ENCODE data around the gene TMCC2.
A peak's percentile ranks its signal among the peaks of the same experiment; 100 is the strongest.

The TMCC2 gene

DNA sequence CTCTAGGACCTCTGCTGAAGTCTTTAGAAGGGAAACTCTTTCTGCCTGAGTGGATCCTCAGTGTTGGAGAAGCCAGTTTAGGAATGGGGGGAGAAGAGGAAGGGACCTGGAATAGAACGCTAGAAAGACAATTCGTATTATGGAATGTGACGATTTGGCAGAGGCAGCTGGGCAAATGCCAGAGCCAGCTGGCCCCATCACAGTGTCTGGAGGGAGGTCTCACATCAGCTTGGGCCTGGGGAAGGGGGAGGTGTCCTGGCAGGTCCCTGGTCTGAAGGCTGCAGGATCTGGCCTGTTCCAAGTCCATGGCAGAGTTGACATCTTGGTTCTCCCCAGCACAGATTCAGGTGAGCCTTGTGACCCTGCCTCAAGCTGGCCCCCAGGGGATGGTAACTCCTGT is 11.3 kb downstream of the TMCC2 start:
- no peak for DNase-seq (ENCODE audit: low read depth in 1 of 2, low spot score in 1 of 2)

DNA sequence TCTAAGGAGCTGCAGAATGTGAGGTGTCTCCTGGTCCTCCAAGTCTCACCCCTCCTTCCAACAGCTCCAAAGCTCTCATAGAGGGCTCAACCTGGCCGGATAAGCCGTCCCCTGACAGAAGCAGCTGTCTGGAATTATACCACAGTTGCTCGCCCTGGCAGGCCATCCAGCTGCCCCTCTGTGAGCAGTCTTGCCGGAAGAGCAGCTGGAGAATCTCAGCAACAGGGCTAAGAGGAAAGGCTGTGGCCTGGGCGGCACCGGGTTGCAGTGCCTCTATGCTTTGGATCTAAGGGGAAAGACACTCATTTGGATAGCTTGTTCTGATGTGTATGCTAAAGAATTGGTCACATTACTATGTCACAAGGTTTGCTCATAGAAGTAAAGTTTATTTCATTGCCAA is 12.4 kb downstream of the TMCC2 start:
- DNase-seq (ENCODE audit: low read depth in 1 of 2, low spot score in 1 of 2): no peak

DNA sequence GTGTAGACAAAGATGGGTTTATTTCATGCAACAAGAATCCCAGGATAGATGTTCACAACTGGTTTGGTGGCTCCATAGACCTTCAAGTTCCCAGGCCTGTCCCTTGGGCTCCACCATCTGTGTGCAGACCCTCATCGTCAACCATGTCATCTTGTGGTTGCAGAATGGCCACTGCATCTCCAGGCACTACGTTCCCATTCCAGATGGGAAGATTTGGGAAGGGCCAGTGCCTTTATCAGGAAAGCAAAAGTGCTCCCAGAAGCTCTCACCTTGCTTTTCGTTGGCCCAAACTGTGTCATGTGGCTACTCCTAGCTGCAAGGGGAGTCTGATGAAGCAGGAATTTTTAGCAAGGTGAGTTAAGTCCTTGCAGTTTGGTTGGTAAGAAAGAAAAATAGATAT is 12.8 kb downstream of the TMCC2 start:
- no peak for DNase-seq (ENCODE audit: low read depth in 1 of 2, low spot score in 1 of 2)

DNA sequence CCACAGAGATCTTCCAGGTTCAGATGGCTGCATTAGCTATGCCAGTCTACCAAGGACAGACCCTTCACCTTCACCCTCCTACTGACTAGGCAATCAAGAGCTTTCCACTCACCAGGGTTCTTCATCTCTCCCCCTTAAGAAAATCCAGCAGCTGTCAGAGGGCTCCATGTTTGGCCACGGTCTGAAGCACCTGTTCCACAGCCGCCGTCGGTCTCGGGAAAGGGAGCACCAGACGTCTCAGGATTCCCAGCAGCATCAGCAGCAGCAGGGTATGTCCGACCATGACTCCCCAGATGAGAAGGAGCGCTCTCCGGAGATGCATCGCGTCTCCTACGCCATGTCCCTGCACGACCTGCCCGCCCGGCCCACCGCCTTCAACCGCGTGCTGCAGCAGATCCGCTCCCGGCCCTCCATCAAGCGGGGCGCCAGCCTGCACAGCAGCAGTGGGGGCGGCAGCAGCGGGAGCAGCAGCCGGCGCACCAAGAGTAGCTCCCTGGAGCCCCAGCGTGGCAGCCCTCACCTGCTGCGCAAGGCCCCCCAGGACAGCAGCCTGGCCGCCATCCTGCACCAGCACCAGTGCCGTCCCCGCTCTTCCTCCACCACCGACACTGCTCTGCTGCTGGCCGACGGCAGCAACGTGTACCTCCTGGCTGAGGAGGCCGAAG is 13.8 kb downstream of the TMCC2 start:
- DNase-seq (ENCODE audit: low read depth in 1 of 2, low spot score in 1 of 2): no peak

DNA sequence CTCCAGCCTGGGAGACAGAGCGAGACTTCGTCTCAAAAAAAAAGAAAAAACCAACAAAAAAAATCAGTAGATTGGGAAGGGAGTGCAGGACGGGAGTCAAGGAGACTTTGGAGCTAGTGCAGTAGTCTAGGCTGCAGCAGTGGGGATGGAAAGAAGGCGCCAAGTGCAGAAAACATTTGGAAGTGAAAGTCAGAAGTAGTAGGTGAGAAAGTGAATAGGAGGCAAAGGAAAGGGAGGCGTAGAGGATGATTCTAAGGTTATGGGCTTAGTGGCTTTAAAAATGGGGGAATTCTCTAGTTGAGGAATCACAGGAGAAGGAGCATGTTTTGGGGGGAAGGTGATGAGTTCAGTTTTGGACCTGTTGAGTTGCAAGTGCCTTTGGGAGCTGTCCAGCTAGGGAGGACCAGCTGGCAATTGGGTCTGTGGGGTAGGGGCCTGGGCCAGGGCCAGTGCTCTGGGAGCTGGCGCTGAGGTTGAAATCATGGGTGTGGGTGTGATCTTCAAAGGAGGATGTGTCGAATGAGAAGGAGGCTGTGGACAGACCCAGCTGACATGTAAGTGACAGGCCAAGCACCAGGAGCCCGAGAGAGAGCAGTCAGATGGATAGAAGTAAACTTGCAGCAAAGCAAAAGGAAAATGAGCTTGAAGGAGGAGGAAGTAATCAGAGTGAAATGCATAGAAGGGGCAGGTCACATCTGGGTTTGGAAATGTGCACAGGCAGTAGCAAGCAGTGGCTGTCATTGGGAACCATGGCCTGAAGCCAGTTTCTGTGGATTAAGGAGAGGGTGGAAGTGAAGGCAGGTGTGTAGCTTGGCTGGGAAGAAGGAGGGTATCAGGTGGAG is 15.8 kb downstream of the TMCC2 start:
- DNase-seq (ENCODE audit: low read depth in 1 of 2, low spot score in 1 of 2): no peak

DNA sequence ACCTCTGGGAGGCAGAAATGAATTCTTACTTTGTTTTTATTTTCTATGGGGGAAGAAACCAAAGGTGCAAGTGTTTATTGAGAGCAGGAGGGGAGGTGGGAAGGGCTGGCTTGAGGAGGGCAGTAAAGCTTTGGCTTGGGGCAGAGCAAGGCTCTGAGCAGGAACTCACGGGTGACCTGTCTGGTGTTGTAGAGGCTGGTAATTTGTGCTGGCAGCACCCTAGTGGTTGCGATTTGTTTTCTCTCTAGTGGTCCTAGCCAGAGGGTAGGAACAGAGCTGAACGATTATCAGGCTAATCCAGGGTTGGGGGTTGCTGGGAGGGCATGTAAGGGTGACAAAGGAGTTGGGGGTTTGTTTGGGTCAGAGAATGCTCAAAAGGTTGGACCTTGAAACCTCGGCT is 16.6 kb downstream of the TMCC2 start:
- DNase-seq (ENCODE audit: low read depth in 1 of 2, low spot score in 1 of 2): no peak

DNA sequence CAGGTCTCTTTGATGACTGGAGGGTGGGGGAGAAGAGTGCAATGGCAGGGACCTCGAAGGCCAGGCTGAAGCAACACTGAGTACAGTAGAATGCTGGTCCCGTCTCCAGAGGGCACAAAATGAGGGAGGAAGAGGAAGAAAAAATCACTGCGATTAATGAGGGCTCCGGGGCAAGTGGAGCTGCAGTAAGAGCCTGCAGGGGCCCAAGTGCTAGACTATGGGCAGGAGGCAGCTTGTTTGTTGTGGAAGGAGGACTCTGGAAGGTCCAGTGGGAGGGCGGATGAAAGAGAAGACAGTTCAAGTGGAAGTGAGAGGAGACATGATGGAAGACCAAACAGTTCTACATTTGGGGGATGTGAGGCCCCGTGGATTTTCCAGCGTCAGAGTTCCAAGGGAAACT is 17.4 kb downstream of the TMCC2 start:
- DNase-seq (ENCODE audit: low read depth in 1 of 2, low spot score in 1 of 2): no peak

DNA sequence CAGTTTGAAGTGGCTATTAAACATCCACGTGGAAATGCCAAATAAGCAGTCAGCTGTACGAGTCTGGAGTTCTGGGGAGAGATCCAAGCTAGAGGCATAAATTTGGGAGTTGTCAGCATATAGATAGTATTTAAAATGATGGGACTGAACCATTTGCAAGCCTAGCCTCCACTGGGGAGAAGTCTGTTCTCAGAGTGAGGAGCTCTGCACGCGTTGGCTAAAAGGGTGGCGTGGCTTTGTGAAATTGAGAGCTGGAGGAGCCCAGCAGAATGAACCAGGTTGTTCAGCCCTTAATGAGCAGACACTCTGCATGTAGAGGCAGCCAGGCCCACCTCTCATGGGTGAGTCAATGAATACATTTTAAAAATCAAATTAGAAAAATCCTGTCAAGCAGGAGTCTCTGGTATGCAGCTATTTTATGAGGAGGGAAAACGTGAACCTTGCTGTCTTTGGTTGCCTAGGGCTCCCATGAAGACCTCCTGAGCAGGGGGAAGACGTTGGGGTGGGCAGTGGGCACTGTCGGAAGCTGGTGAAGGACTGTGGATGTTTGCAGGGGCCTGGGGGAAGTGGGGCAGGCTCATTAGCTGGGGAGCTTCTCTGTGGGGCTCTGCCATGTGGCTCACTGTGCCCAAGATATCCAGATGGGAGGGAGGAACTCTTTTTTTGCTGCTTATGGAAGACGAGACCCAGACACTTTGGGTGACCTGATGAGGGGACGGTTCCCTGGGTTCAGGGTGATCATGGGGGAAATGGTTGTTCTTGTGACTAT is 18.8 kb downstream of the TMCC2 start:
- DNase-seq (ENCODE audit: low read depth in 1 of 2, low spot score in 1 of 2): no peak

DNA sequence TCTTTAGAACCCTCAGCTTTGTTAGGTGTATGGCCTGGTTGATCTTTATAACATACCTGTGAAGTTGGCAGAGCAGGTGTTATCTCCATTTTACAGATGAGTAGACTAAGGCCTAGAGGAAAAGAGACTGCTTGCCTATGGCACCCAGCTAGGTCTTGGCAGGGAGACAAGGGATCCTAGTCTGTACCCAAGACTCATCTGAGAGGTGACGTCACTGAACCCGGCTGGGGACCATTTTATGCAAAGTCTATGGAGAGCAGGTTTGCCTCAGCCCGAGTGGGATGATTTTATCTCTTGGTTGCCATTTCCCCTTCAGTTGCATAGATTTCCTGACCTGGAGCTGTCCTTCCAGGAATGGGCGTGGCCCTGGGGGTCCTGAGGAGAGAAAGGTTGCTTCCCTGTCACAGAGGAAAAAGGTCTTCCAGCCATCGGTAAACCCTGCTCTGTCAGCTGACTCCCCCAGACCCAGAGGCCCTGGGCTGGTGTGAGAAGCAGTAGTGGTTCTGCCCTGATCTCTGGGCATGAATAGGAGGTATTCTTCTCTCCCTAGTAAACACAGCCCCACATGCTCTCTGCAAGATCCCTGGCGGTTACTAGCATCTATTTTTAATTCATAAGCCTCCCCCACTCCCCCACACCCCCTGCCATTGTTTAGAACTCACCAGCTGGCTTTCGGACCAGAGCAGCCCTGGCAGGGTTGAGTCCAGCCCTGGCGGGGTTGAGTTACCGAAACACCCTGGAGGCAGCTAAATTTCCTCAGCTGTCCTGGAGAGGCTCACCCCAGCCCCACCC is 19.6 kb downstream of the TMCC2 start:
- DNase-seq (ENCODE audit: low read depth in 1 of 2, low spot score in 1 of 2): no peak

DNA sequence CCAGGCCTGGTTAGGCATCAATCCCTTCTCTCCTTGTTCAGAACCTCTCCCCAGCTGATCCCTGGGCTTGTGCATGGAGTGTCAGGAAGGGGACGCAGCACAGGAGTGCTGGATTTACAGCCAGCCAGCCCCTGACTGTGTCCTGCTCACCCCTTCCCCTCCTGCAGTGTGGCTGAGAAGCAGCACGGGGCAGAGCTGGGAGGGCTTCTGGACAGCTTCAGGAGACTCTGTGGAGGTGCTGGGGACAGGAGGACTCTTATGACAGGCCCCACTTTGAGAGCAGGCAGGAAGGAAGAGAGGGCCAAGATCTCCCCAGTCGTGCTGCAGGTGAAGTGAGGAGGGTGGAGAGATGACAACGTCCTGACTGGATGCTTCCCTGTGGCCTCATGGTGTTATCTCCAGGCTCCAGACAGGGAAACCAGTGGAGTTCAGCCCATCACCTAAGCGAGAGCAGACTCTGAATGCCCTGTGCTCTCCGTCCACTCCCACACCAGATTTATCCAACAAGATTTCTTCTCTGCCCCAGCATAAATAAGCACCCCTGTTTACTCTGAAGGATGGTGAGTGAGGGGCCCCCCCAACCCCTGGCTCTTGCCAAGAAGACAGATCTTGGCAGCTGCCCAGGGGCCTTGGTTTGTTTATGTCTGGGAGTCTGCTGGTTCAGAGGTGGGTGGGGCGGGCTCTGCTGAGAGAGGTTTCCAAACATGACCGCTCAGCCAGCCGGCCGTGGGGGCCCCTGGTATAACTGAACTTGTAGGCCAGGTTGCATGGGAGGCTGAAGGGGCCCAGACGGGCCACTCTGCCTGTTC is 21.3 kb downstream of the TMCC2 start:
- no peak for DNase-seq (ENCODE audit: low read depth in 1 of 2, low spot score in 1 of 2)

DNA sequence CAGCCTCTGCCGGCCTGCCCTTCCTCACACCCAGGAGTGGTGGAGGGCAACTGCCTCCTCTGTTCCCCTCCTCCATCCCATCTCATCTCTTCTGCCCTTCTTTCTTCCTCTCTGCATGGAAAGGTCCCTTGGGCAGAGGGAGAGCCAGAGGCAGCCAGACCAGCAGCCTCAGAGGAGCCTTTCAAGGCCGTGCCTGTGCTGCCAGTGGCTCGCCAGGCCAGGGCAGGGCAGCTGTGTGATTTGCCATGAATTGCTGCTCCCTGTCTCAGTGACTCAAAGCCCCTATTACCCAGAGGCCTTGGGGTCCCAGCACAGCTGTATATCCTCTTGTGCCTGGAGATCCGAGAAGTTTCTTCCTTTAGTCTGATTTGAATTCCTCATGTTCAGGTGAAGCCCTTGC is 21.9 kb downstream of the TMCC2 start:
- no peak for DNase-seq (ENCODE audit: low read depth in 1 of 2, low spot score in 1 of 2)

DNA sequence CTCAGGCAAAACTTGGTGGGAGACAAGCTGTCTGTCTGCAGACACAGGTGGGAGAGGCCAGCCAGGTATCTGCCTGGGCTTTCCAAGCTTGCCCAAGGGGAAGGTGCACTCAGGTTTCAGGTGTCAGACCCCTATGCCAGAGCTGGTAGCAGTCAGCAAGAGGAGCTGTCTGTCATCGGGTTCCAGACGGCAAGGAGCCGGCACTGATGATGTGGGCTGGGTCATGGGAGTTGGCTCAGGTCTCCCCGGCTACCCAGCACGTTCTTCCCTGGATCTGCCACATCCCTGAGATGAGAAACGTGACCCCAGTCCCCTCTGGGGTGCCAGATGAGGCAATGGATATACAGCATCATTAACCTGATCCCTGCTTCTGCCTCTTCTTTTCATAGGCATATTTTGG is 23.0 kb downstream of the TMCC2 start:
- no peak for DNase-seq (ENCODE audit: low read depth in 1 of 2, low spot score in 1 of 2)

DNA sequence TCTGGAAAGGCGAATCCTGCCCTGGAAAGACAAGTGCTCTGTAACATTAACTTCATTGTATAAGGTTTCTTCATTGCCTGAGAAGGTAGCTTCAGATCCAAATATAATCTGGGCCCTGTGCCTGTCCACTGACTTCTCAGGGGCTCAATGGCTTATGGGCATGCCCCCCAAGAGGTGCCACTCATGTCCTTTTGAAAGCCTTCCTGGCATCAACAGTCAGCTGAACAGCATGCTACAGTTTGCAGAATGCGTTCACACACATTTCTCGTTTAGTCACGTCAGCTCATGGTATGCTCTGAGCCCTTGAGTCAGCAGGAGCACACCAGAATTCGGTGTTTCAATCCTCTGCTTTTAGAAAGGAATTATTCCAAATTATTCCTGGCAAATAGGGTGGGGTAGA is 23.8 kb downstream of the TMCC2 start:
- DNase-seq (ENCODE audit: low read depth in 1 of 2, low spot score in 1 of 2): no peak

DNA sequence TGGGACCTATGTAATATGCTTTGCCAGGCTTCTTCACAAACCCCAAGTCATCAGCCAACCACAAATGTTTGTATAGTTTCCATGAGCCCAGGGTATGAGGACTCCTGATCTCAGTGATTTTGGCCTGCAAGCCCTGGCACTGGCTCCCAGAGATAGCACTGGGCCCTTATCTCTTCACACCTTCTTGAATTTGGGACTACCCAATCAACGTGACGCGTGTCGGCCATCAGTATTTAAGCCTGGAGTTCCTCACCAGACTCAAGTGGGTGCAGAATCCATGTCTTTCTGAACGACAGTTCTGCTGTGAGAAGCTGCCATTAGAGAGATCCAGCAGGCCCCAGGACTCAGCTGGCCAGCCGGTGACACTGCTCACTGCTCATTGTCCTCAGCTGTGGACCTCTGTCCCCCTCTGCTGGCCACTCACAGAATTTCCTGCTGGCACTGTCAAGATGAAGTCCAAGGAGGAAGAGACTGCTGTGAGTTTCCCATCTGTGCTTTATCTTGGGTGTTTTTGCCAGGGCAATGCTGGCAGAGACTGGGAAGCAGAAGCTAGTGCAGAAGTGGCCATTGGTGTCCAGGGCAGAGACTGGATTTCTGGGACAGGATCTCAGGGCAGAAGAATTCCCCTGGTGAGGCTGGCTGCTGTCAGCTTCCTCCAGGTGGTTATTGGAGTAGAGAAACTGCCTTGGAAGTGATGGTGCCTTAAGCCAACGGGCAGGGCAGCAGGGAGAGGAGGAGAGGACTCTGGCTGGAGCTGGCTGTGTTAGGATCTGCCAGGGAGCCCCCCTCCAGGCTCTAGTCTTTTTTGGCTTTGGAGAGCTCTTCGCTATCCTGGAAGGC is 28.4 kb downstream of the TMCC2 start:
- DNase-seq (ENCODE audit: low read depth in 1 of 2, low spot score in 1 of 2): peak; percentile 74

DNA sequence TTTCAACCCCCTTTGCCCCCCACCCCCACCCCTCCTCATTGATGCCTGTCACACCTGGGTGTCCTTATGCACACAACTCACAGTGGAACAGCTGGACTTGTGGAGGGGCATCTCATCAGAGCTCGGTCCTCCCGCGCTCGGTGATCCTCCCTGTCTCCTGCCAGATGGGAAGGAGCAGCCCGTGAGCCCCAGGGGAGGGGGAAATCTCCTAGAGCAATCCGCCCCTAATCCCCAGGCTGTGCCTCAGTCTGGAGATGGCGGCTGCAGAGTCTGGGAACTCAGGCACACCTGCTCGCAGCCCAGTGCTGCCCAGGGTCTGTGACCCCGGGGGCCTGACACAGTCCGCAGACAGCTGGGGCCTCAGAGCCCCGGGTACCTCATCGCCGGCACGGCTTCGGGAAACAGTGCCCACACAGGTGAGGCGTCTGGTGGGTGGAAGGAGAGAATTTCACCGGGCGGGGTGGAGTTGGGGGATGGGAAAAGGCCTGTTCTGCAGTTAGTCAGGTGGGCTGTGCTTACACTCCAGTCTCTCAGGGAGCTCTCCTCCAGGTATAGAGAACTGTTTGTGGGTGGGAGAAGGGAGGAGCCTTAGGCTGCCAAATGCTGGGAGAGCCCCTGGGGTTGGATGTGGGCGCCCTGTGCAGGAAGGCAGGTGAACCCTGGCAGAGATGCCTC is 29.3 kb downstream of the TMCC2 start:
- DNase-seq (ENCODE audit: low read depth in 1 of 2, low spot score in 1 of 2): no peak

DNA sequence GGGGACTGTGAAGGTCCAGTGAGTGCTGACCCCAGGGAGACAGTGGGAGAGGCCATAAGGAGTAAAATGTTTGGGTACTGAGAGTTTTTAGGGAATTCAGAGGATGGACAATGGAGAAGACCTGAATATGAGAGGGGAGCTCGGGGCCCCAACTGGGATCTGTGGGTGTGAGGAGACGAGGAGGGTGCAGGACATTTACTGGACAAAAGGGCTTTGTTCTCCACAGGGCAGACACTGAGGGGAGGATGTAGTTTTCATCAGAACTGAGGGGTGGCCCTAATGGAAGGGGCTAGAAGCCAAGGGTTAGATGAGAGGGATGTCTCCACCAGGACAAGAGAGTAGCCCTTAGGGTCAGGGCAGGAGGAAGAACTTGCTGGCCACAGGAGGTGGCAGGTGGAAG is 30.0 kb downstream of the TMCC2 start:
- no peak for DNase-seq (ENCODE audit: low read depth in 1 of 2, low spot score in 1 of 2)

DNA sequence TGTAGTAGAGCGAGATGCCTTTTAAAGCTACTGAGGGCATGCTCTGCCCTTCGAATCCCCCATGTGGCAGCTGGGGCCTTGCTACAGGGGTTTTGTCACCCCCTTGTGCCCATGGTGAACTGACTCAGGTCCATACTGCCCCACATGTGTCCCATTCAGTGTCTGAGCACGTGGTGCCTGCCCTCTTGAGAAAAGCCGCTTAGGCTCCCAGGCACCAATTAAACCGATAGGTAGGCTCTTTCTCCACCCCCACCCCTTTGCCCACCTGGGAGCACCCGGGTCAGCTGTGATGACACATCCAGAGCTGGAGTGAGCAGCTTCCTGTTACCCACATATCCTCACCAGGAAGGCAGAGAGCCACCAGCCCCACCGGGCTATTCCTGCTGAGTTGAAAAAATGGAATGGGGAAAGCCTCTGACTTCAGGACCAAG is 30.5 kb downstream of the TMCC2 start:
- no peak for DNase-seq (ENCODE audit: low read depth in 1 of 2, low spot score in 1 of 2)

DNA sequence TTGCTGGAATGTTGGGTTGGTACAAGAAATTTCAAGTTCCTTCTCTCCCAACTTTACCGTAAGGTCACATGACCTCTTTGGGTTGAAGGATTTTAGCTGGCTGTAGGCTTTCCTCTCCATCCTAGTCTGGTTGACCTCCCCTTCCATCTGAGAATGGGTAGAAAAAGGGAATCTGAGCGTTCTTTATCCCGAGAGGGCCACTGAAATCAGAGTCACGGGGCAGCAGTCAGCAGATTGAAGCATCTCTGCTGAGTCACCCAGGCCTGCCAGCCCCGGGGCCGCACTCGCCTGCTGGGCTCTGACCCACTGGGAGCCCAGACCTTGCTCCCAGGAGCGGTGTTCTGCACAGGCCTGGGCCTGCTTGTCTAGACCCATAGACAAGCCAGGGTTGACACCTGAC is 31.0 kb downstream of the TMCC2 start:
- no peak for DNase-seq (ENCODE audit: low read depth in 1 of 2, low spot score in 1 of 2)

DNA sequence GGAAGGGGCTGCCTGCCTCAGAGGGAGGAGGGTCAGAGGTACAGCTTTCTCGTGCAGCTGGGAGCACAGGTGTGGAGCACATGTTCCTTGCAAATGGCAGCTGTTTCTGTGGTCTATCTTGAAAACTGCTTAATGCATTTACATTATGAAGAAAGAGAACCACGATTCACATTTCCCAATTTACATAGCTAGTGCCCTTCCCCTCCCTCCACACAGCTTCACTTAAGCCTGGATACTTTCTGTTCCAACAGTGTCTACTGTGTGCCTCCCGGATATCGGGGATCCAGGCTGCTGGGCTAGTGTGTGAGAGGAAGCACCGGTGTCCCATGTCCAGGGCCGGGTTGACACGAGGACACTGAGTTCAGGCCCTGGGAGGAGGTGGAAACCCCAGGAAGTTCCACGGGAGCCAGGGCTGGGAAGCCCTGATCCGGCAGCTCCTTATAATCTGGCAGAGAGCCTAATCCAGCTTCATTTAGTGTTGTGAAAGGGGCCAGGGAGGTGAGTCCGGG is 31.6 kb downstream of the TMCC2 start:
- DNase-seq (ENCODE audit: low read depth in 1 of 2, low spot score in 1 of 2): no peak
